Right forelimb (tissue), 1 donor: ENCODE measurements around the gene ATP2A1.
"Not testable (repeated sequence)": the region's sequence is repeated elsewhere in the genome, so short reads cannot be mapped to it uniquely, and the experiment has no call there.

ENCODE experiments used
- DNase-seq: peaks from one replicate; pipeline ENCODE4 v3.0.0-alpha.2; 2018

The ATP2A1 gene

GRCh38 chr16:28863929-28864793, 14.1 kb upstream of the ATP2A1 start:
- peak; percentile 67 for DNase-seq

- no peak for DNase-seq
Measured at GRCh38 chr16:28865001-28865688, 13.1 kb upstream of the ATP2A1 start.

- DNase-seq: no peak
Measured at GRCh38 chr16:28865722-28866453, 12.4 kb upstream of the ATP2A1 start.

- DNase-seq: no peak
Measured at GRCh38 chr16:28866454-28866804, 11.9 kb upstream of the ATP2A1 start.

- no peak for DNase-seq
Measured at GRCh38 chr16:28867241-28867640, 11.0 kb upstream of the ATP2A1 start.

- DNase-seq: not testable (repeated sequence)
Measured at GRCh38 chr16:28867646-28868045, 10.6 kb upstream of the ATP2A1 start.

- no peak for DNase-seq
Measured at GRCh38 chr16:28869201-28869600, 9.1 kb upstream of the ATP2A1 start.

- no peak for DNase-seq
Measured at GRCh38 chr16:28872952-28873351, 5.3 kb upstream of the ATP2A1 start.

- DNase-seq: no peak
Measured at GRCh38 chr16:28873543-28874201, 4.6 kb upstream of the ATP2A1 start.

- DNase-seq: no peak
Measured at GRCh38 chr16:28874406-28874805, 3.9 kb upstream of the ATP2A1 start.

GRCh38 chr16:28875134-28876018, 2.9 kb upstream of the ATP2A1 start:
- DNase-seq: peak; percentile 63

- DNase-seq: no peak
Measured at GRCh38 chr16:28876019-28876659, 2.1 kb upstream of the ATP2A1 start.

GRCh38 chr16:28876973-28877654, 1.2 kb upstream of the ATP2A1 start:
- DNase-seq: peak; percentile 59

GRCh38 chr16:28877655-28878000, 660 bp upstream of the ATP2A1 start:
- DNase-seq: no peak

- no peak for DNase-seq
Measured at GRCh38 chr16:28879261-28879840, 1.1 kb downstream of the ATP2A1 start.

- peak; percentile 92 for DNase-seq
Measured at GRCh38 chr16:28879841-28880588, 1.7 kb downstream of the ATP2A1 start.

GRCh38 chr16:28880589-28880915, 2.3 kb downstream of the ATP2A1 start:
- DNase-seq: no peak

- DNase-seq: no peak
Measured at GRCh38 chr16:28880955-28881354, 2.7 kb downstream of the ATP2A1 start.

- not testable (repeated sequence) for DNase-seq
Measured at GRCh38 chr16:28881565-28881964, 3.3 kb downstream of the ATP2A1 start.
